ENCODE measurements around the gene RAD18.

GRCh38 chr3:9007928-9008327 lies 44.7 kb upstream of the RAD18 start:
- TF ChIP-seq CTCF (IDR thresholded peaks at IDR 0.05; ENCODE audit: low read length) = no peak
- no peak for TF ChIP-seq EZH2 (IDR thresholded peaks at IDR 0.05; ENCODE audit: borderline replicate concordance, low read length)

Data from OCI-LY1 (cell line).